ENCODE results near the gene DHFR.

The DHFR gene

GRCh38 chr5:80654391-80655230 lies at the start of gene DHFR, which contains the start of gene MSH3:
Gene DHFR, minus strand, starts transcription at chr5:80654983. Its CDS starts 494 bp downstream, at chr5:80654489.
Gene MSH3, plus strand, starts transcription at chr5:80654652. Its CDS starts 76 bp downstream, at chr5:80654728.
- H3K4me3 ChIP-seq (ENCODE audit: low read length in 2 of 2), result peak within 1 kb of the TSS; percentile 76 to 91
- H3K4me1 ChIP-seq (ENCODE audit: control insufficient read depth in 2 of 2, insufficient read depth in 2 of 2, low read length in 2 of 2), result peaks cover 5 to 15% of the 10 kb centered on the region in 2 donors
- H3K27me3 ChIP-seq (ENCODE audit: control insufficient read depth in 2 of 2, insufficient read depth in 2 of 2, low read length in 2 of 2), result no peaks in the 10 kb centered on the region
- H3K27ac ChIP-seq (ENCODE audit: low read depth in 2 of 2, low read length in 2 of 2), result peak within 1 kb of the TSS; percentile 91 to 95
- peak within 1 kb of the TSS; percentile 69 to 74 for H3K9ac ChIP-seq (ENCODE audit: low read depth in 1 of 2, low read length in 2 of 2)
- peaks cover 10 to 23% of the 10 kb centered on the region in 2 donors for H3K36me3 ChIP-seq (ENCODE audit: control insufficient read depth in 2 of 2, insufficient read depth in 2 of 2, low read length in 2 of 2)
- H3K9me3 ChIP-seq (ENCODE audit: control insufficient read depth in 2 of 2, low read length in 2 of 2), result no peaks in the 10 kb centered on the region

GRCh38 chr5:80704221-80704620 lies 49.4 kb upstream of the DHFR start:
- Histone ChIP-seq H3K27ac (ENCODE audit: low read depth in 2 of 2, low read length in 2 of 2) (no peak overlapping the region), H3K27me3 (ENCODE audit: control insufficient read depth in 2 of 2, insufficient read depth in 2 of 2, low read length in 2 of 2) (no peaks in the 10 kb centered on the region), H3K36me3 (ENCODE audit: control insufficient read depth in 2 of 2, insufficient read depth in 2 of 2, low read length in 2 of 2) (peaks cover 7% of the 10 kb centered on the region in 2 donors), H3K9ac (ENCODE audit: low read depth in 1 of 2, low read length in 2 of 2) (no peak overlapping the region), H3K4me3 (ENCODE audit: low read length in 2 of 2) (no peak overlapping the region), H3K9me3 (ENCODE audit: control insufficient read depth in 2 of 2, low read length in 2 of 2) (no peaks in the 10 kb centered on the region), H3K4me1 (ENCODE audit: control insufficient read depth in 2 of 2, insufficient read depth in 2 of 2, low read length in 2 of 2) (peaks cover 0 to 4% of the 10 kb centered on the region in 2 donors)

- no peak overlapping the region for H3K9ac ChIP-seq (ENCODE audit: low read depth in 1 of 2, low read length in 2 of 2)
- peaks cover 0 to 4% of the 10 kb centered on the region in 2 donors for H3K4me1 ChIP-seq (ENCODE audit: control insufficient read depth in 2 of 2, insufficient read depth in 2 of 2, low read length in 2 of 2)
- no peaks in the 10 kb centered on the region for H3K9me3 ChIP-seq (ENCODE audit: control insufficient read depth in 2 of 2, low read length in 2 of 2)
- no peak overlapping the region for H3K27ac ChIP-seq (ENCODE audit: low read depth in 2 of 2, low read length in 2 of 2)
- no peak overlapping the region for H3K4me3 ChIP-seq (ENCODE audit: low read length in 2 of 2)
- peaks cover 4 to 7% of the 10 kb centered on the region in 2 donors for H3K36me3 ChIP-seq (ENCODE audit: control insufficient read depth in 2 of 2, insufficient read depth in 2 of 2, low read length in 2 of 2)
- H3K27me3 ChIP-seq (ENCODE audit: control insufficient read depth in 2 of 2, insufficient read depth in 2 of 2, low read length in 2 of 2), result no peaks in the 10 kb centered on the region
Measured at GRCh38 chr5:80703747-80704146, 49.0 kb upstream of the DHFR start.

- H3K4me1 ChIP-seq (ENCODE audit: control insufficient read depth in 2 of 2, insufficient read depth in 2 of 2, low read length in 2 of 2), result peaks cover 0 to 4% of the 10 kb centered on the region in 2 donors
- no peak overlapping the region for H3K9ac ChIP-seq (ENCODE audit: low read depth in 1 of 2, low read length in 2 of 2)
- no peaks in the 10 kb centered on the region for H3K9me3 ChIP-seq (ENCODE audit: control insufficient read depth in 2 of 2, low read length in 2 of 2)
- H3K27ac ChIP-seq (ENCODE audit: low read depth in 2 of 2, low read length in 2 of 2), result no peak overlapping the region
- no peak overlapping the region for H3K4me3 ChIP-seq (ENCODE audit: low read length in 2 of 2)
- peaks cover 4 to 7% of the 10 kb centered on the region in 2 donors for H3K36me3 ChIP-seq (ENCODE audit: control insufficient read depth in 2 of 2, insufficient read depth in 2 of 2, low read length in 2 of 2)
- no peaks in the 10 kb centered on the region for H3K27me3 ChIP-seq (ENCODE audit: control insufficient read depth in 2 of 2, insufficient read depth in 2 of 2, low read length in 2 of 2)
Measured at GRCh38 chr5:80703291-80703690, 48.5 kb upstream of the DHFR start.

GRCh38 chr5:80701597-80701996 lies 46.8 kb upstream of the DHFR start:
- peaks cover 0 to 4% of the 10 kb centered on the region in 2 donors for H3K4me1 ChIP-seq (ENCODE audit: control insufficient read depth in 2 of 2, insufficient read depth in 2 of 2, low read length in 2 of 2)
- no peaks in the 10 kb centered on the region for H3K9me3 ChIP-seq (ENCODE audit: control insufficient read depth in 2 of 2, low read length in 2 of 2)
- H3K36me3 ChIP-seq (ENCODE audit: control insufficient read depth in 2 of 2, insufficient read depth in 2 of 2, low read length in 2 of 2), result peaks cover 4 to 7% of the 10 kb centered on the region in 2 donors
- H3K27me3 ChIP-seq (ENCODE audit: control insufficient read depth in 2 of 2, insufficient read depth in 2 of 2, low read length in 2 of 2), result no peaks in the 10 kb centered on the region
- no peak overlapping the region for H3K4me3 ChIP-seq (ENCODE audit: low read length in 2 of 2)
- H3K9ac ChIP-seq (ENCODE audit: low read depth in 1 of 2, low read length in 2 of 2), result no peak overlapping the region
- no peak overlapping the region for H3K27ac ChIP-seq (ENCODE audit: low read depth in 2 of 2, low read length in 2 of 2)

- no peak overlapping the region for H3K9ac ChIP-seq (ENCODE audit: low read depth in 1 of 2, low read length in 2 of 2)
- H3K27ac ChIP-seq (ENCODE audit: low read depth in 2 of 2, low read length in 2 of 2), result no peak overlapping the region
- H3K4me3 ChIP-seq (ENCODE audit: low read length in 2 of 2), result no peak overlapping the region
- H3K27me3 ChIP-seq (ENCODE audit: control insufficient read depth in 2 of 2, insufficient read depth in 2 of 2, low read length in 2 of 2), result no peaks in the 10 kb centered on the region
- peaks cover 4 to 5% of the 10 kb centered on the region in 2 donors for H3K36me3 ChIP-seq (ENCODE audit: control insufficient read depth in 2 of 2, insufficient read depth in 2 of 2, low read length in 2 of 2)
- H3K4me1 ChIP-seq (ENCODE audit: control insufficient read depth in 2 of 2, insufficient read depth in 2 of 2, low read length in 2 of 2), result no peaks in the 10 kb centered on the region
- H3K9me3 ChIP-seq (ENCODE audit: control insufficient read depth in 2 of 2, low read length in 2 of 2), result no peaks in the 10 kb centered on the region
Measured at GRCh38 chr5:80698369-80698768, 43.6 kb upstream of the DHFR start.

- Histone ChIP-seq H3K27ac (ENCODE audit: low read depth in 2 of 2, low read length in 2 of 2) (no peak overlapping the region), H3K9ac (ENCODE audit: low read depth in 1 of 2, low read length in 2 of 2) (no peak overlapping the region), H3K4me3 (ENCODE audit: low read length in 2 of 2) (no peak overlapping the region), H3K4me1 (ENCODE audit: control insufficient read depth in 2 of 2, insufficient read depth in 2 of 2, low read length in 2 of 2) (no peaks in the 10 kb centered on the region), H3K9me3 (ENCODE audit: control insufficient read depth in 2 of 2, low read length in 2 of 2) (no peaks in the 10 kb centered on the region), H3K27me3 (ENCODE audit: control insufficient read depth in 2 of 2, insufficient read depth in 2 of 2, low read length in 2 of 2) (no peaks in the 10 kb centered on the region), H3K36me3 (ENCODE audit: control insufficient read depth in 2 of 2, insufficient read depth in 2 of 2, low read length in 2 of 2) (peaks cover under 1 to 1% of the 10 kb centered on the region in 2 donors)
Measured at GRCh38 chr5:80697100-80697499, 42.3 kb upstream of the DHFR start.

GRCh38 chr5:80696450-80696849 lies 41.7 kb upstream of the DHFR start:
- Histone ChIP-seq H3K9me3 (ENCODE audit: control insufficient read depth in 2 of 2, low read length in 2 of 2) (no peaks in the 10 kb centered on the region), H3K9ac (ENCODE audit: low read depth in 1 of 2, low read length in 2 of 2) (no peak overlapping the region), H3K27me3 (ENCODE audit: control insufficient read depth in 2 of 2, insufficient read depth in 2 of 2, low read length in 2 of 2) (no peaks in the 10 kb centered on the region), H3K36me3 (ENCODE audit: control insufficient read depth in 2 of 2, insufficient read depth in 2 of 2, low read length in 2 of 2) (no peaks in the 10 kb centered on the region), H3K27ac (ENCODE audit: low read depth in 2 of 2, low read length in 2 of 2) (no peak overlapping the region), H3K4me1 (ENCODE audit: control insufficient read depth in 2 of 2, insufficient read depth in 2 of 2, low read length in 2 of 2) (no peaks in the 10 kb centered on the region), H3K4me3 (ENCODE audit: low read length in 2 of 2) (no peak overlapping the region)

GRCh38 chr5:80695666-80696065 lies 40.9 kb upstream of the DHFR start:
- H3K27ac ChIP-seq (ENCODE audit: low read depth in 2 of 2, low read length in 2 of 2), result no peak overlapping the region
- no peak overlapping the region for H3K4me3 ChIP-seq (ENCODE audit: low read length in 2 of 2)

GRCh38 chr5:80689627-80690026 lies 34.8 kb upstream of the DHFR start:
- H3K9ac ChIP-seq (ENCODE audit: low read depth in 1 of 2, low read length in 2 of 2), result no peak overlapping the region
- H3K9me3 ChIP-seq (ENCODE audit: control insufficient read depth in 2 of 2, low read length in 2 of 2), result no peaks in the 10 kb centered on the region
- H3K27me3 ChIP-seq (ENCODE audit: control insufficient read depth in 2 of 2, insufficient read depth in 2 of 2, low read length in 2 of 2), result no peaks in the 10 kb centered on the region
- H3K36me3 ChIP-seq (ENCODE audit: control insufficient read depth in 2 of 2, insufficient read depth in 2 of 2, low read length in 2 of 2), result peaks cover 3 to 4% of the 10 kb centered on the region in 2 donors
- no peak overlapping the region for H3K4me3 ChIP-seq (ENCODE audit: low read length in 2 of 2)
- H3K27ac ChIP-seq (ENCODE audit: low read depth in 2 of 2, low read length in 2 of 2), result no peak overlapping the region
- no peaks in the 10 kb centered on the region for H3K4me1 ChIP-seq (ENCODE audit: control insufficient read depth in 2 of 2, insufficient read depth in 2 of 2, low read length in 2 of 2)

More at GRCh38 chr5:80695666-80696065, 40.9 kb upstream of the DHFR start:
- no peaks in the 10 kb centered on the region for H3K36me3 ChIP-seq (ENCODE audit: control insufficient read depth in 2 of 2, insufficient read depth in 2 of 2, low read length in 2 of 2)
- H3K4me1 ChIP-seq (ENCODE audit: control insufficient read depth in 2 of 2, insufficient read depth in 2 of 2, low read length in 2 of 2), result no peaks in the 10 kb centered on the region
- no peak overlapping the region for H3K9ac ChIP-seq (ENCODE audit: low read depth in 1 of 2, low read length in 2 of 2)
- no peaks in the 10 kb centered on the region for H3K27me3 ChIP-seq (ENCODE audit: control insufficient read depth in 2 of 2, insufficient read depth in 2 of 2, low read length in 2 of 2)
- no peaks in the 10 kb centered on the region for H3K9me3 ChIP-seq (ENCODE audit: control insufficient read depth in 2 of 2, low read length in 2 of 2)

All from mucosa of rectum (tissue), 2 donors.